Measurements from ENCODE around the gene KRTAP10-9.

DNA sequence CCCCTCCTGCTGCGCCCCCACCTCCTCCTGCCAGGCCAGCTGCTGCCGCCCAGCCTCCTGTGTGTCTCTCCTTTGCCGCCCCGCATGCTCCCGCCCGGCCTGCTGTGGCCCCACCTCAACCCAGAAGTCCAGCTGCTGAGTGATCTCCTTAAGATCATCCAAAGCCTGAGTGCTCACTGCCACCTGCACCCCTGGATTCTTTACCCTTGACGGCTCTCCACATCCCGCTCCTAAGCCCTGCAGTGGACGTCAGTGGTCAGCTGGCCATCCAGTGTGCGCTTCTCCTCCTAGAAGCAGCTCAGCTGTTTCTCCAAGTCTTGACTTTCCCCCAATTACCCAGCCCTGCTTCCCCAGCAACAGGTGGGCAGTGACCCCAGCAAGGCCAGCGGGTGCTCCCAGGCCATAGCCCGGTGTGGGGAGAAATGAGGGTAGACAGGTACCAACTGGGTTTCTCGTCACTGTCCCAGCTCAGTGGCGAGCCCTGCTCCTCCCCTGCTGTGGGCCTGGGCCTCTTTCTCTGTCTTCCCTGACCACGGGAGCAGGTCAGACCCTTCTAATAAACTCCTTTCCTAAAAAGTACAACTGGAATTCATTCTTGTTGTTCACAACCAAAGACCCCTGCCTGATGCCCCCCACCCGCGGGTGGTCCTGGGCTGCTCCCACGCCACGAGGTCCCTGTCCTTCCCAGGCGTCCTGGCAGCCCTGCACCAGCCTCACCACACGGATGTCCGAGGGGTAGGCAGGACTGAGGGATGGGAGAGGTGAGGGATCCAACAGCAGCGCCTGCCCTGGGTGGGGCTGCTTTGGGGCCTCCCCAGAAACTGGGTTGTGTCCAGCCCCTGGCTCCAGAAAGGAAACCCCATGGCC is 25.1 kb upstream of the KRTAP10-9 start:
- TF ChIP-seq, protein P1, sequence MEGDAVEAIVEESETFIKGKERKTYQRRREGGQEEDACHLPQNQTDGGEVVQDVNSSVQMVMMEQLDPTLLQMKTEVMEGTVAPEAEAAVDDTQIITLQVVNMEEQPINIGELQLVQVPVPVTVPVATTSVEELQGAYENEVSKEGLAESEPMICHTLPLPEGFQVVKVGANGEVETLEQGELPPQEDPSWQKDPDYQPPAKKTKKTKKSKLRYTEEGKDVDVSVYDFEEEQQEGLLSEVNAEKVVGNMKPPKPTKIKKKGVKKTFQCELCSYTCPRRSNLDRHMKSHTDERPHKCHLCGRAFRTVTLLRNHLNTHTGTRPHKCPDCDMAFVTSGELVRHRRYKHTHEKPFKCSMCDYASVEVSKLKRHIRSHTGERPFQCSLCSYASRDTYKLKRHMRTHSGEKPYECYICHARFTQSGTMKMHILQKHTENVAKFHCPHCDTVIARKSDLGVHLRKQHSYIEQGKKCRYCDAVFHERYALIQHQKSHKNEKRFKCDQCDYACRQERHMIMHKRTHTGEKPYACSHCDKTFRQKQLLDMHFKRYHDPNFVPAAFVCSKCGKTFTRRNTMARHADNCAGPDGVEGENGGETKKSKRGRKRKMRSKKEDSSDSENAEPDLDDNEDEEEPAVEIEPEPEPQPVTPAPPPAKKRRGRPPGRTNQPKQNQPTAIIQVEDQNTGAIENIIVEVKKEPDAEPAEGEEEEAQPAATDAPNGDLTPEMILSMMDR (IDR thresholded peaks at IDR 0.05) = no peak
- no peak for TF ChIP-seq POLR2A (IDR thresholded peaks at IDR 0.05)

Measured in heart left ventricle (tissue), 13 donors.